Brain microvascular endothelial cell (primary cell): Measurements from ENCODE around the gene ITGA3.

Experiments used
- DNase-seq: peaks from one replicate; pipeline ENCODE4 v3.0.0-alpha.2; 2020
- H3K27ac ChIP-seq: fragments of 250-450 bp; sonication (Bioruptor Pico); 2 replicates; pipeline ENCODE4 v1.5.1; 2020; ENCODE audit warnings: mild to moderate bottlenecking, moderate library complexity
- H3K27me3 ChIP-seq: fragments of 250-450 bp; sonication (Bioruptor Pico); replicated peaks from 2 replicates; pipeline ENCODE4 v1.5.1; 2020; ENCODE audit warnings: mild to moderate bottlenecking
- H3K36me3 ChIP-seq: fragments of 250-450 bp; sonication (Bioruptor Pico); replicated peaks from 2 replicates; pipeline ENCODE4 v1.5.1; 2020; ENCODE audit warnings: mild to moderate bottlenecking
- H3K4me3 ChIP-seq: 2 replicates; pipeline ENCODE4 v1.5.1; 2011; ENCODE audit warnings: low read depth, mild to moderate bottlenecking, control low read depth, low read length, moderate library complexity
- in situ Hi-C: cut with HindIII; loops from 2 replicates; pipeline ENCODE4 v1.10.0; 2017; ENCODE audit warnings: low sequenced_read_pairs, low pct_ligation_motif_present
- TF ChIP-seq, protein P1 (sequence below): IDR thresholded peaks from 2 replicates; pipeline ENCODE4 v1.5.1; 2011; ENCODE audit warnings: low read depth, mild to moderate bottlenecking, moderate library complexity, low read length, control low read depth, inconsistent platforms; ENCODE audit errors: missing control alignments

Gene ITGA3

DNA sequence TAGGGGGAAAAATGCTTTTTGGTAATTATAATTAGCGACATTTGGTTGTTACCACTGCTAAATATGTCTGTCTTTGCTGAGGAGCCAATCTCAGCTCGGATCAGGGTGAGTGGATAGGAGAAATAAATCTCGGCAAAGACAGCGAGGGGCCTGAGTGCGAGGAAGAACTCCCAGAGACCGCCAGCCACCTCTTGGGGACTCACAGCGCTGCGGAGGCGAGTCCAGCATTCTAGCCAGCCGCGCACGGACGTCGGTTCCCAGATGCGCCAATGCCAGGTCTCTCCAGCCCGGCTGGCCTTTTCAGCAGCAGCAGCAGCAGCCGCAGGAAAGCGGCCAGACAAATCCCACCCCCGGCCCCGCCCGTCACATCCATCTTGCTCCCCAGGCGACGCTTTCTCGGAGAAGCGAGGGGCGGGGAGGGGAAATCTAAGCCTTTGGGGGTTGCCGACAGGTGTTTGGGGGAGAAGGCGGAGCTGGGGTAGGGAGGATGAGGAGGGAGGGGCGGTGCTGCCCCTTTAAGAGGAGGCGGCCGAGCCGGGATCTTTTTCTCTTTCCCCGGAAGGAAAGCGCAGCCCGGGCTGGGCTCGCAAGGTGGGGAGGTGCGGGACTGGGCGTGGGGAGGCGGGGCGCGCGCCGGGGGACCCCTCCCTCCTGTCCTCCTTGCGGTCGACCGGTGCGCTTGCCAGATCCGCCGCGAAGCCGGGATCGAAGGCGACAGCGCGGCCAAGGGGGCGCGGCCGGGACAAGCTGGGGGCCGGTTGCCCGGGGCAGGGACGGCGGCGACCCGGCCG lies at the start of gene ITGA3:
Gene ITGA3 (plus strand): TSS at position 685 of the 791 bp plus-strand sequence. CDS start 330 bp downstream, outside the sequence.
- H3K27ac ChIP-seq = peak within 1 kb of the TSS; percentile 63
- peak within 1 kb of the TSS; percentile 86 for H3K4me3 ChIP-seq
- DNase-seq = peak; percentile 78
- in situ Hi-C loops = no loop called here
- H3K27me3 ChIP-seq = no peaks in the 10 kb centered on the region
- TF ChIP-seq, protein P1, sequence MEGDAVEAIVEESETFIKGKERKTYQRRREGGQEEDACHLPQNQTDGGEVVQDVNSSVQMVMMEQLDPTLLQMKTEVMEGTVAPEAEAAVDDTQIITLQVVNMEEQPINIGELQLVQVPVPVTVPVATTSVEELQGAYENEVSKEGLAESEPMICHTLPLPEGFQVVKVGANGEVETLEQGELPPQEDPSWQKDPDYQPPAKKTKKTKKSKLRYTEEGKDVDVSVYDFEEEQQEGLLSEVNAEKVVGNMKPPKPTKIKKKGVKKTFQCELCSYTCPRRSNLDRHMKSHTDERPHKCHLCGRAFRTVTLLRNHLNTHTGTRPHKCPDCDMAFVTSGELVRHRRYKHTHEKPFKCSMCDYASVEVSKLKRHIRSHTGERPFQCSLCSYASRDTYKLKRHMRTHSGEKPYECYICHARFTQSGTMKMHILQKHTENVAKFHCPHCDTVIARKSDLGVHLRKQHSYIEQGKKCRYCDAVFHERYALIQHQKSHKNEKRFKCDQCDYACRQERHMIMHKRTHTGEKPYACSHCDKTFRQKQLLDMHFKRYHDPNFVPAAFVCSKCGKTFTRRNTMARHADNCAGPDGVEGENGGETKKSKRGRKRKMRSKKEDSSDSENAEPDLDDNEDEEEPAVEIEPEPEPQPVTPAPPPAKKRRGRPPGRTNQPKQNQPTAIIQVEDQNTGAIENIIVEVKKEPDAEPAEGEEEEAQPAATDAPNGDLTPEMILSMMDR = peak; percentile 3
- peaks cover 3% of the 10 kb centered on the region for H3K36me3 ChIP-seq

GRCh38 chr17:50009282-50009681 lies 46.6 kb upstream of the ITGA3 start:
- TF ChIP-seq, protein P1 = no peak

GRCh38 chr17:50013079-50013478 lies 42.8 kb upstream of the ITGA3 start:
- no peak overlapping the region for H3K4me3 ChIP-seq
- no peaks in the 10 kb centered on the region for H3K36me3 ChIP-seq
- TF ChIP-seq, protein P1 = no peak
- H3K27ac ChIP-seq = no peak overlapping the region
- H3K27me3 ChIP-seq = peaks cover 5% of the 10 kb centered on the region
- DNase-seq = no peak
- in situ Hi-C loops = no loop called here

More at GRCh38 chr17:50009282-50009681, 46.6 kb upstream of the ITGA3 start:
- DNase-seq = no peak
- H3K36me3 ChIP-seq = no peaks in the 10 kb centered on the region
- in situ Hi-C loops = no loop called here
- no peak overlapping the region for H3K27ac ChIP-seq
- H3K4me3 ChIP-seq = no peak overlapping the region
- peaks cover 7% of the 10 kb centered on the region for H3K27me3 ChIP-seq

- no peaks in the 10 kb centered on the region for H3K27me3 ChIP-seq
- H3K27ac ChIP-seq = no peak overlapping the region
- TF ChIP-seq, protein P1 = no peak
- no peak for DNase-seq
- no peaks in the 10 kb centered on the region for H3K36me3 ChIP-seq
- H3K4me3 ChIP-seq = no peak overlapping the region
- in situ Hi-C loops = no loop called here
Observed at GRCh38 chr17:50014471-50015088, 41.3 kb upstream of the ITGA3 start.

GRCh38 chr17:50015146-50015545 lies 40.8 kb upstream of the ITGA3 start:
- no peak overlapping the region for H3K4me3 ChIP-seq
- in situ Hi-C loops = no loop called here
- TF ChIP-seq, protein P1 = no peak
- H3K36me3 ChIP-seq = no peaks in the 10 kb centered on the region
- no peak for DNase-seq
- H3K27me3 ChIP-seq = no peaks in the 10 kb centered on the region
- no peak overlapping the region for H3K27ac ChIP-seq

GRCh38 chr17:50018909-50019308 lies 37.0 kb upstream of the ITGA3 start:
- Histone ChIP-seq H3K27ac (no peak overlapping the region), H3K27me3 (no peaks in the 10 kb centered on the region), H3K4me3 (no peak overlapping the region), H3K36me3 (no peaks in the 10 kb centered on the region)
- TF ChIP-seq, protein P1 = no peak
- in situ Hi-C loops = no loop called here
- DNase-seq = no peak
